8988T (cell line): ENCODE data around the gene LMOD3.

Experiments used
- DNase-seq: peaks from one replicate; pipeline ENCODE4 v3.0.0; 2011

LMOD3 gene

DNA sequence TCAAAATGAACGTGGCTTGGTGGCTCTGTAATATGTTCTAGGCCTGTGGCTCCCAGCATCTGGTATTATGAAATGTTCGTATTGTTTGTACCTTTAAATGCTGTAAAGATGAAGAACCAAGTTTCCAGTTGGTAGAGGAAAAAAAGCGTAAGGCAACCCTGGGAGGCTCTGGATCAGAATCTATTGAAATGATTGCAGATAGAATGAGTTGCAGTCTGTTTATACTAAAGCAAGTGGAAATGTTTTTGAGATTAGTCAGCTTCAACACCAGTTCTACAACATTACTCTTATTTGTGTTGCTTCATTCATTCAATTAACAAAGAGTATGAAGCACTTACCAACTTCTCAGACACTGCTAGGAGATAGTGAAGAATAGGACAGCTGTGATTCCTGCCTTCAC, 32.4 kb downstream of the LMOD3 start:
- DNase-seq: no peak

DNA sequence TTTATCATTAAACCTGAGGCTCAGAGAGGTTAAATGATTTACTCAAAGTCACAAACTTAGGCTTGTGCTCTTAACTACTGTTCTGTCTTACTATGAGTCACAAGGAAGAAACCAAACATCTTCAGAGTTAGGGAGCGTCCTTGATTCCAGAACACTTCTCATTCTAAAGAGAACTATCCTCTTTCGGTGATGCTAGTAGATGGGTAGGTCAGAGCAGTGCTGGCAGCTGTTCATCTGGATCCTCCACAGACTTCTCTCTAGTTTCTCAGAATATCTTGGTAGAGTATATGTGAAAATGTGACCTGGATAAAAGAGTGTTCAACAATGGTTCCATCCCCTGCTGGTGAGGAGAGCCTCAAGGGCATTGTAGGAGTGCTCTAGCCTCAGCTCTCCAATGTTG, 34.3 kb downstream of the LMOD3 start:
- DNase-seq: no peak

DNA sequence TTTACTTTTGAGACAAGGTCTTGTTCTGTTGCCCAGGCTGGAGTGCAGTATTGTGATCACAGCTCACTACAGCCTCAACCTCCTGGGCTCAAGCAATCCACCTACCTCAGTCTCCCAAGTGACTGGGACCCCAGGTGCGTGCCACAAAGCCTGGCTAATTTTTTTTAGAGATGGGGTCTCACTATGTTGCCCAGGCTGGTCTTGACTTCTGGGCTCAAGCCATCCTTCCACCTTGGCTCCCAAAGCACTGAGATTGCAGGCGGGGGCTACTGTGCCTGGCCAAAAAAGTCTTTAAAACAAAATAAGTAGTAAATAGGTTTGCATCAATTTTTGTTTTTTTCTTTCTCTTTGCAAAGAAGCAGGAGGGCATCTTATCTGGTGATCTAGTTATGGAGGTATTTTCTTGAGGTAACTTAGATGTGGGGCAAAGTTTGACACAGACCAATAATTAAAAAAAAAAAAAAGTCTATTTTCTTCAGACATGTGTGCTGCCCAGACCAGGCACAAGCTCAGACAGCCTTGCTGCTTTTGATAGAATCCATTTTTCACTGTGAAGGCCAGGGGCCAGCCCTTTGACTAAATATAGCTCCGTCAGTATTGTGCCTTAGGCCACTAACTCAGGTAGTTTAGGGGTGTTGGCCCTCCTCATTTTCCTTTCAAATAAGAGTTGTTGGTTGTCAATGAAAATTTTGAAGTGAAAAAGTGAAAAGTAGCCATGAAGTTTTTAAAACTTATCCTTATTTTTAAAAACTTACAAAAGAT, 35.2 kb downstream of the LMOD3 start:
- no peak for DNase-seq

DNA sequence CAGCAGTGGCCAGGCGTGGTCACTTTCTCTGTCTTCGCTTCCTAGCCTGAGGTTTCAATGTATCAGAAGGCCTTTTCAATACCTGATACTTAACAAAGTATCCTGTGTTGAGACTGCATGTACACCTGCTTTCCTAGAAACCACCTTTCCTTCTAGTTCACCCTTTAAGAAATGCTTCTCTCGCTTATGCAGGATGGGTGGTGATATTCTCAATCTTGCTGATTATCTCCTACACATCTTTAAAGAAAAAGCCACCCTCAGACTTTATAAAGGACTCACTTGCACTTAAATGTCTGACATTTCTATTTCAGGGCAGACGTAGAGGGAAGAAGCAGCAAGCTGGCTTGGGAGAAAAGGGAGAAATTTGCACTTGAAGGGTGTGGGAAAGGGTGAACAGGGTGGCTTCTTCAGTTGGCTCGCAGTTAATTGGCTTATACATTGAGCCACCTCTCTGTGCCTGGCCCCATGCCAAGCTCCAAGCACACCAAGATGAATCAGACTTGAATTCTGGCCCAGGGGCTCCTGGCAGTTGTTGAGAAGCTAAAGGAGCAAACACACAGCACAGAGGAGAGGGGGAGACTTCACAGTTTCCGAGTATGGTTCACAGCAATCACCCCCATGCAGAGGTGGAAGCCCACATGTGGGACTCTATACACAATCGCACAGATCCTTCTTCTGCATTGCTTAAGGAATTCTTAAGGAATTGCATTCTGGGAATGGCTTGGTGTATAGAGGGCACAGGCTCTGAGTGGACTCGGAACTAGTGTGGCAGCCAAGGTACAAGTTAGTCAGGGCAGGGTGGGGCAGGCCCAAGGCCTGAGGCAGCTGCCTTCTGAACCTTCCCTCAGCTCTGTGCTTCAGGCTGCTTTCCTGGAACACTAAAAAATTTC, 36.3 kb downstream of the LMOD3 start:
- no peak for DNase-seq

DNA sequence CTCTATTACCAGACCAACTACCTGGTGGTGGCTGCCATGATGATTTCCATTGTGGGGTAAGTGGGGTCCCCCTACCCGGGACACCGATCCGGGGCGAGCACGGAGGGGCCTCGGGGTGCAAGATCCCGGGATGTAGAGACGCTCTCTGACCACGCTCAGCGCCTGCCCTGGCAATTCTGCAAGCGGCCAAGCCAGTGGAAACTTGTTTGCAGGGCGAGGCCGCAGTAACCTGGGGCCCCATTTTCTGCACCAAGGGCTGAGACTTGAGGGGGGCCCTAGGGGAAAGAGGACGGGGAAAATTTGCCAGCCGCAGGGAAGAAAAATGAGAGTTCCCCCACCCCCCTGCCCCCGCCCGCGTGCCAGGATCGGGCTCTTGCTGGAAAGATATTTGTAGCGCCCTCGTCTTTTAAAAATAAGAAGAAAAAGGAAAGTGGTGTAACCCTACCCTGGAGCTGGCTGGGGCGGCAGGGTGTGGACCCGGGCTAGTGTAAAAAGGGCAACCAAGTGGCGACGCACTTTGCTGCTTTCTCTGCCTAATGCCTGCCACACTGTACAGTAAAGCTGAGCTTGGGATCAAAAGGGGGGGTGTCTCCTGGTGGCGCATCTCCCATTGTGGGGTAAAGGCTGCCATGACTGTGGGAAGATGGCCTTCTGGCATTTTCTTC, 37.1 kb downstream of the LMOD3 start:
- no peak for DNase-seq

DNA sequence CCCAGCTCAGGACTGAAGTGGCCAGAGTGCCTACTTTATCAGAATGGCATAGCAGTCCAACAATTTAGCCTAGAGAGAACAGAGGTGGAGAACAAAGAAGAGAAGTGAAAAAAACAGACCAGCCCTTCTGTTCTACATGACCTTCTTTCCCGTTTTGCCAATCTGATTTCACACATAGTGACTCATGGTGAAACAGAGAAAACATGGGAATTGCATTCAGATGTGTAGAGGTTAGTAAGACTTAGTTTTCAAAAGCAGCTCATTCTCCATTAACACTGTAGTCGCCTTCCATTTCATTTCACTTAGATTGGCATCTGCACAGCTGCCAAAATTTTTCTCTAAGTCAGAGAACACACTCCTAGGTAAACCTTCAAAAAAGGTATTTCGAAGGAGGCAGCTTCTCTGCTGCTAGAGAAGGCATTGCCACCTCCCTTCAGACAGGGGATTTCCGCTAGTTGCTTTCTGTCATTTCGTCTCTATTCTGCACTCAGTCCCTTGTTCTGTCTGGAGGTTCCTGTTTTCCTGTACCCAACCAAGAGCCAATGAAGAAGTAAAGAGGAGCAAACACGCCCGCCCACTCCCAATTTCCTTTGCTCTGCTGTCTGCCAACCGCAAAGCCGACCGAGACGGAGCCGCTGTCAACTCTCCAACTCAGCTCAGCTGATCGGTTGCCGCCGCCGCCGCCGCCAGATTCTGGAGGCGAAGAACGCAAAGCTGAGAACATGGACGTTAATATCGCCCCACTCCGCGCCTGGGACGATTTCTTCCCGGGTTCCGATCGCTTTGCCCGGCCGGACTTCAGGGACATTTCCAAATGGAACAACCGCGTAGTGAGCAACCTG, 37.8 kb downstream of the LMOD3 start, which contains the start of gene ARL6IP5:
ARL6IP5 (plus strand) TSS at position 612 of the 842 bp plus-strand sequence; CDS start at position 723, 111 bp downstream.
- peak; percentile 24 for DNase-seq

DNA sequence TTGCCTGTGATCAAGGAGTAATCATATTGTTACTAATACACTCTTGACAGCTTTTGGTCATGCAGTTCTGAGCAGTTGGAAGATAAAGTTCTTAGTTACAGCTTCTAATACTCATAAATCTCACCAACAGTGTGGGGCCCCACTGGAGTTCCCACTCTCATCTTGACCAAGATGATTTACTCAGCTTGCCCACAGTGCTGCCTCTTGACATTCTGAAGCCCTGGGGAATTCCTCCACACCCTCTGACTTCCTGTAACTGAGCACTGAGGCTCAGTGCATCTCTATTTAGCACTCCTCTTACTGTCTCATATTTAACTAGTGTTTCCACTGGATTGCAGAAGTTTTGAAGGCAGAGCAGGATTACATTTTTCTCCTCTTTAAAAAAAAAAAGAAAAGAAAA, 39.6 kb downstream of the LMOD3 start:
- no peak for DNase-seq

DNA sequence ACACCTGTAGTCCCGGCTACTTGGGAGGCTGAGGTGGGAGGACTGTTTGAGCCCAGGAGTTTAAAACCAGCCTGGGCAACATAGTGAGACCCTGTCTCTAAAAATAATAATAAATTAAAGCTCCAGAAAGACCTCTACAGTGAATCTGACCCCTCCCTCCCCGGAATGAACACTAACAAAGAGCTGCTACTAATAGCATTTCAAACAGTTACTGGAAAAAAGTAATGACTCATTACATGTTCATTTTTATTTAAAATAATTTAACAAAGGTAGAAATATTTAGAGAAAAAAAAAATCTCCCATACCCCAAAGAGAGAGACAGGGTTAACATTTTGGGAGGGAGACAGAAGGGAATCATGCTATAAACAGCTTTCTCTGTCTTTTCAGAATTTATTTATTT, 40.0 kb downstream of the LMOD3 start:
- no peak for DNase-seq

DNA sequence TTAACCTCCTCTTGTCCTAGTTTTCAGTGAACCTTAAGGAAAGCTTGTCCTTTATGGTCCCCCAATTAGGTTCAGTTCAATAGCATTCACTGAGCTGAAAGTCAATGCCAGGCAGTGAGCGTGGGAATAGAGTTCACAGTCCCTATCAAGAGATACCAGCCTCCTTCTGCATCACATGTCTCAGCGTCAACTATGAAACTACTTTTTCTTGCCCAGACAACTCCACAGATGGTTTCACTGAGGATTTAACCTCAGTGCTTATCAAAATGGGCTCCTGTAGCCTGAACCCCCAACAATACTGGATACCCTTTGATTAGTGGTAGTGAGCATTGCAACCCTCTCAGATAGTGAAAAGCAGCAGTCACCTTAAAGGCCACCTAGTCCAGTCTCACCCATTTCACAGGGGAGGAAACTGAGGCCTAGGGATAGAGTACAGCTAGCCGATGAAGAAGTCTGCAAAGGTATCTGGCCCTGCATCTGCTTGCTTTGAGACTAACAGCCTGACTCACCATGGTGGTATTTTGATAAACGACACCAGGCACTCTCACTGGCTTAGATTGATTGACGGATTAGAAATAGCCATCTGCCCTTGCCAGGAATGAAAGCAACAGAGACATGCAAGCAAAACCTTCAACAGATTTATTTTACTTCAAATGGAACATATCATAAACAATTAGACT, 40.7 kb downstream of the LMOD3 start:
- no peak for DNase-seq

DNA sequence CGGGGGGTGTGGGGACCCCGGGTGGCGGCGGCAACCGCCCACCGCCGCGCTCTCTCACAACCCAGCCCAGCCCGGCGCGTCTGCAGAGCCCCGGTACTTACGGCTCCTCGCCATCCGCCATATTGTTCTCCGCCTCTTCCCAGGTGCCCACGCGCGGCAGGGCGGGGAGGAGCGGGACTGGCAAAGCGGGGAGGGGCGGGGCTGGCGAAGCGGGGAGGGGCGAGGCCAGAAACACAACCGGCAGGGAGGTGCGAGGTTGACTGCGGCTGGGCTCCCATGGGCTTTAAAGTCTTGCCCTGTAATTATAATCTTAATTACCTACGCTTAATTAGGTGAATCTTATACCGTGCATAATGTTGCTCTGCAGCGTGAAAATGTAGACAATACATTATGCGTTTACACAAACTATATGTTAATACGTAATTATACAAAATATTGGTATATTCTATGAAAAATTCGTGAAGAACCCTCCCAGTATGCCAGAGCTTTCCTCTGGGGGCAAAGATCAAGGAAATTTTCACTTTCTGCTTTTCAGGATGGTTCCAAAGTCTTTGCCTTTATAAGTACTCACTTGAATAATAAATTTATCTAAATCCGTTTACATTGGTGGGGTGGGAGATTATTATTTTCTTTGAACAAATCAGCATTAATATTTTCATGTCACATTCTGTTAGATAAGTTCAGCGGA, 42.0 kb downstream of the LMOD3 start, which contains the start of gene UBA3:
UBA3 (minus strand) TSS at position 133 of the 688 bp plus-strand sequence; CDS start at position 121, 12 bp downstream.
- DNase-seq: peak; percentile 51

DNA sequence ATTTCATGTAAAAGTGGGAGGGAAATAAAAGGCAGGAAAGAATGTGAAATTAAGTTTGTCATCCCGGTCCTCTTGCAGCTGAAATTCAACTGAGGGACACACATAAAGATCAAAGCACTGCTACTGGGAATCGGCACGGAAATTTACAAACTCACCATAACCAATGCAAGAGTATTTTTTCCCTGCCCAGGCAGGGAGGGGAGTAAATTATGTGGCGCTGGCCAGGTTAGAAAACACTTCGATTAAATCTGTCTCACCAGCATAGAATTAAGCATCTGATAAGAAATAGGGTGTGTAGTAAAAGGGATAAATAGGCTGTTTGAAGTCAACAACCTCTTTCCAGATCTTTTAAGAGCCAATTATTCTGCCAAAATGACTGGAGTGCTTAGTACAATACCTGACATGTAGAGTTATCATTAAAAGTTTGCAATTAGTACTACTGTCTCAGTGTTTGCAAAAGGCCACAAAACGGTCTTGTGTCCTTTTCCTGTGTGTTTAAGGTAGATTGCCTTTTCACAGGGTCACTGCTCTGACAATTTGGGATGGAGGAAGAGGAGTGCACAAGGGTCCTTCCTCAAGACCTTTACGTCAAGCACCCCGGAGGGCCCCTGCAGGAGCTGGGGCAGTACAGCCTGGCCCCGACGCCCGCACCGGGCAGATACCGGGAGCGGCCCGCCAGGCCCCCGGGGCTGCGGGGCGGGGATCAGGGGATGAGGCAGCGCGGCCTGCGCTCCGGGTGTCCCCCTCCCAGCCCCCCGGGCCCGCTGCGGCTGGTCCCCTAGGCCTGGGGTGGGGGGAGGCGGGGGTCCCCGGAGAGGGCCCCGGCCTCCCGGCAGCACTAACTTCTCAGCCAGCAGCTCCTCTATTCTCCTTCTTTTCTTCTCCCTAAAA, 42.9 kb downstream of the LMOD3 start:
- DNase-seq: no peak

DNA sequence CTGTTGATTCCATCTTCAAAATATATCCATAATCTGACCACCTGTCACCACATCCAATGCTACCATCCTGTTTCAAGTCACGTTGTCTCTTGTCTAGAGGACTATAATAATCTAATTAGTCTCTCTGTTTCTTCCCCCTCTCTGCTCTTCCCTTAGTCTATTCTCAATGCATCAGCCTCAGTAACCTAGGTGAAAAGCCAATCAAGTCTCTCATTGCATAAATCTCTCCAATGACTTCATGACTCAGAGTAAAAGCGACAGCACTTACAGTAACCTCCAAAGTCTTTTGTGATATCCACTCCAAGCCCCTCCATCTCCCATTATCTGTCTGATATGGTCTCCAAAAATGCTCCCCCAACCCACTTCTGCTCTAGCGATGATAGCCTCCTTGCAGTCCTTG, 49.5 kb downstream of the LMOD3 start:
- DNase-seq: no peak

DNA sequence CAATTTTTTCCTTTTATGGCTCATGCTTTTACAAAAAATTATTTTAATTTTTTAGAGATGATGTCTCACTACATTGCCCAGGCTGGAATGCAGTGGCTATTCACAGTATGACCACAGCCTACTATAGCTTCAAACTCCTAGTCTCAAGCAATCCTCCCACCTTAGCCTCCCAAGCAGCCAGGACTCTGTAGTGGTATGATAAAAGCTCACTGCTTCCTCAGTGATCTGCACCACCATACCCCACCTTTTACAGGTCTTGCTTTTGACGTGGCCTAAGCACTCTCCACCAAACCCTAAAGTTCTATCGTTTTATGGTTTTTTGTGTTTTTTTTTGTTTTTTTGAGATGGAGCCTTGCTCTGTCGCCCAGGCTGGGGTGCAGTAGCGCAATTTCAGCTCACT, 56.3 kb downstream of the LMOD3 start:
- DNase-seq: no peak

DNA sequence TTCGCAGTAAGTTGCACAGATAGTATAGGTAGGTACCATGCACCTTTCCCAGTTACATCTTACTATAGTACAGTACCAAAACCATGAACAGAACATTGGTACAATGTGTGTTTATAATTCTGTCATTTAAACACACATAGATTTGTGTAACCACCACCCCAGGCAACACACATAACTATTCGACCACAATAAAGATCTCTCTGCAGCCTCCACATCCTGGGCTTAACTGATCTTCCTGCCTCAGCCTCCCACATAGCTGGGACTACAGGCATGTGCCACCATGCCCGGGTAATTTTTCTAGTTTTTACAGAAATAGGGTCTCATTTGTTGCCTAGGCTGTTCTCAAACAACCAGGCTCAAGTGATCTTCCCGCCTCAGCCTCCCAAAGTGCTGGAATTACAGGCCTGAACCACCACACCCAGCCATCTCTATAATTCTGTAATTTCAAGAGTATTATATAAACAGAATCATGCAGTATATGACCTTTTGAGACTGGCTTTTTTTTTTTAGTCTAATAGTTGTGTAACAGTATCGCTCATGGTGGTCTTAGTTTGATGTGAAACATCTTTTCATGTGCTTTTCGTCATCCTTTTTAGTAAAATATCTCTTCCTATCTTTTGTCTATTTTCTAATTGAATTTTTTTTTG, 57.0 kb downstream of the LMOD3 start:
- no peak for DNase-seq

DNA sequence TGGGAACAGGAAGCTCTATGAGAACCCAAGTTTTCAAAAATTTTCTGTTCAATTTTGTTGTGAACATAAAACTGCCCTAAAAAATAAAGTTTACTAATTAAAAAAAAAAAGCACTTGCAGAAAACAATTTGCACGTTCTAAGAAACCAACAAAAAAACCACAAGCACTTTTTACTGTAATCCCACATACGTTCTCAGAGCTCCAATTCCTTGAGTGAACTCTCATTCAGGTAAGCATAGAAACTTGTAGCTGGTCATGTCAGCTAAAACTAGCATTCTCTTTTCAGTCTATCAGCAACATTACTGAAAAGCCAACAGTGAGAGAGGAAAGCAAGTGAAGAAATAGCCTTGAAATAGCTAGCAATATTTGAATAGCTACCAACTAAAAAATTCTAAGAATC, 58.8 kb downstream of the LMOD3 start:
- no peak for DNase-seq

DNA sequence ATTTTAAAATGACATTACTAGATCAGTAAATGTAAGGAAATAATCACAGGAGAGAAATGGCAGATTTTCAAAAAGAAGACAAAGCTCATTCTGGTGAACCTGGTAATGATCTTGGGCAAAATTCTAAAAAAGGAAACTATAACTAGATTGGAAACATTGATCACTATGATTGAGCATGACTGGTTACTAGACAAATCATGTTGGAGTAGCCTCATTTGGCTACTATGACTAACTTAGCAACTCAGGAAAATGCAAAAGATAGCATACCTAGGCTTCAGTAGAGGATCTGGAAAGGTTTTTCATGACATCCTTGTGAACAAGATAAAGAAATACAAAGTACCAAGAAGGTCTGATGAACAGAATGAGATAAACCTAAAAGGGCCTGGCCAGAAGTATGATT, 62.7 kb downstream of the LMOD3 start:
- DNase-seq: no peak

DNA sequence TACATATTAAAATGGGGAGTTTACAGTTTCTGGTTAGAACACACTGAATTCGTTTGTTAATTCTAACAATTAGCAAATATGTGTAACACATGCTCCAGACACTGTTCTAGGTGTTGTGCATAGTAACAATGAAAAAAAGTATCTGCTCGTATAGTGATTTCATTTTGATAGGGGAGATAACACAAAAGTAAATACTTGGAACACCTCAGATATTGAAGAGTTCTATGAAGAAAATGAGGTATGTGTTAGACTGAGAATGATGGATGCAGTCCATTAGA, 63.5 kb downstream of the LMOD3 start:
- DNase-seq: no peak

DNA sequence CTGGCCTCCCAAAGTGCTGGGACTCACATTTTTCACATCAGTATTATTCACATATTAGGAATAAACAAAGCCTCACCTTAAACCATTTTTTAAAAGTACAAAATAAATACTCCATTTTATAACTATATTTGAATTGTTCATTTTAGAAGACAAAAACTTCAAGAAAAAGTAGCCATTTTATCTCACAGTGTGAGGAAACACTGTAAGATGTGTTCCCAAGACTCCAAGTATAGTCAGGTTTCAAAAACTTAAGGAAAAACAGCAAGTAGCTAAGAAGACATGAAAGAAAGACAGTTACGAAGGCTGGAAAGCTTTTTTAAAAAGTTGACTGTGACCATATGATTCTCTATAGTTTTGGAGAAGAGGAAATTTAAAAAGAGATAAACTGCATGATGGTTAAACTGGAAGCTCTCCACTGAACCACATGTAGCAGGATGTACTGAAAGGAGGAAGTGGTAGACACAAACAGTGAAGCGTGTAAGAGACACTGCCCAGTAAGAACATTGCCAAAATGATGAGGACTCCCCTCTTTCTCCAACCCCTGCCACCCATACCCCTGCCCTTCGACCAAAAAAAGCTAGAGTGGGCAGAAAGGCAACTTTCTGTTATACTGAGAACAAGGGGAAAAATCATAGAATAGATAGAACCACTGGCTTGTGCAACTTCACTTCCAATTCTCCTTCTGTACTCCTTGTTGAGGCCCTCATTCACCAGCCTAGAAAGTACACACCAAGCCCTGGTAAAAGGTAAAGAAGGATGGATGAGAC, 64.0 kb downstream of the LMOD3 start:
- DNase-seq: no peak
